Measurements from ENCODE around the gene BANK1.

BANK1 gene

GRCh38 chr4:101787701-101788316 is 2.7 kb upstream of the BANK1 start:
- ATAC-seq: no peak
- TF ChIP-seq ZNF565 (CRISPR knock-in tag; conservative IDR thresholded peaks at IDR 0.05; ENCODE audit: low read depth) (no peak), ZC3H10 (CRISPR knock-in tag; IDR thresholded peaks at IDR 0.05) (no peak)

- TF ChIP-seq SNAI2 (CRISPR knock-in tag; IDR thresholded peaks at IDR 0.05) (no peak), OSR1 (CRISPR knock-in tag; IDR thresholded peaks at IDR 0.05) (no peak), ZFP3 (CRISPR knock-in tag; IDR thresholded peaks at IDR 0.05) (no peak), ZNF565 (CRISPR knock-in tag; conservative IDR thresholded peaks at IDR 0.05; ENCODE audit: low read depth) (no peak), TCF4 (CRISPR knock-in tag; IDR thresholded peaks at IDR 0.05; ENCODE audit: borderline replicate concordance) (no peak), ZC3H10 (CRISPR knock-in tag; IDR thresholded peaks at IDR 0.05) (no peak), PPARA (CRISPR knock-in tag; IDR thresholded peaks at IDR 0.05; ENCODE audit: borderline replicate concordance) (no peak), ZFP30 (CRISPR knock-in tag; IDR thresholded peaks at IDR 0.05) (no peak), ZNF70 (CRISPR knock-in tag; IDR thresholded peaks at IDR 0.05) (no peak), CSRNP3 (CRISPR knock-in tag; IDR thresholded peaks at IDR 0.05) (no peak), ISL1 (CRISPR knock-in tag; IDR thresholded peaks at IDR 0.05) (no peak), BACH2 (CRISPR knock-in tag; IDR thresholded peaks at IDR 0.05; ENCODE audit: borderline replicate concordance) (no peak)
- ATAC-seq: no peak
Measured at GRCh38 chr4:101791182-101791558, 640 bp downstream of the BANK1 start.

- ATAC-seq: no peak
- no peak for TF ChIP-seq ZNF8 (CRISPR knock-in tag; IDR thresholded peaks at IDR 0.05)
- TF ChIP-seq ZC3H10 (CRISPR knock-in tag; IDR thresholded peaks at IDR 0.05): no peak
- TF ChIP-seq CSRNP3 (CRISPR knock-in tag; IDR thresholded peaks at IDR 0.05): no peak
- no peak for TF ChIP-seq PATZ1 (CRISPR knock-in tag; IDR thresholded peaks at IDR 0.05; ENCODE audit: borderline replicate concordance)
- no peak for TF ChIP-seq TOX (CRISPR knock-in tag; IDR thresholded peaks at IDR 0.05; ENCODE audit: borderline replicate concordance)
- no peak for TF ChIP-seq ZNF70 (CRISPR knock-in tag; IDR thresholded peaks at IDR 0.05)
- TF ChIP-seq ISL1 (CRISPR knock-in tag; IDR thresholded peaks at IDR 0.05): no peak
- no peak for TF ChIP-seq CSDC2 (CRISPR knock-in tag; IDR thresholded peaks at IDR 0.05)
- TF ChIP-seq OSR1 (CRISPR knock-in tag; IDR thresholded peaks at IDR 0.05): no peak
- no peak for TF ChIP-seq ZNF565 (CRISPR knock-in tag; conservative IDR thresholded peaks at IDR 0.05; ENCODE audit: low read depth)
- TF ChIP-seq GLIS3 (CRISPR knock-in tag; IDR thresholded peaks at IDR 0.05): no peak
Measured at GRCh38 chr4:101792056-101792590, 1.6 kb downstream of the BANK1 start.

GRCh38 chr4:101793397-101793796 is 2.9 kb downstream of the BANK1 start:
- no peak for ATAC-seq
- TF ChIP-seq TSHZ2 (CRISPR knock-in tag; IDR thresholded peaks at IDR 0.05) (no peak), ISL1 (CRISPR knock-in tag; IDR thresholded peaks at IDR 0.05) (no peak), ZNF70 (CRISPR knock-in tag; IDR thresholded peaks at IDR 0.05) (no peak), SNAI2 (CRISPR knock-in tag; IDR thresholded peaks at IDR 0.05) (no peak), BACH2 (CRISPR knock-in tag; IDR thresholded peaks at IDR 0.05; ENCODE audit: borderline replicate concordance) (no peak), ZNF8 (CRISPR knock-in tag; IDR thresholded peaks at IDR 0.05) (no peak), ZNF565 (CRISPR knock-in tag; conservative IDR thresholded peaks at IDR 0.05; ENCODE audit: low read depth) (no peak), CSDC2 (CRISPR knock-in tag; IDR thresholded peaks at IDR 0.05) (no peak), CSRNP3 (CRISPR knock-in tag; IDR thresholded peaks at IDR 0.05) (no peak)
